Right atrium auricular region (tissue), 2 donors: ENCODE data around the gene TCAP. TPM values are rescaled to one million over a fixed set of nuclear protein-coding genes. Genes with fewer than 3 reads are reported as not detected.

Source experiments
- DNase-seq: peaks from one replicate; pipeline ENCODE4 v3.0.0-alpha.2; 2019; ENCODE audit warnings: low spot score
- H3K27ac ChIP-seq, 2 donors: fragments of 200-600 bp; sonication (generic); 1 replicate in 1 of 2; 2 replicates in 1 of 2; pipeline ENCODE4 v1.5.1; 2016 to 2019
- H3K27me3 ChIP-seq, 2 donors: fragments of 200-600 bp; sonication (generic); one replicate each; pipeline versions ENCODE4 v1.5.1 to v1.6.0; 2017 to 2019
- H3K36me3 ChIP-seq: fragments of 200-600 bp; sonication (generic); one replicate; pipeline ENCODE4 v1.5.1; 2016
- H3K4me1 ChIP-seq, 2 donors: fragments of 200-600 bp; sonication (generic); one replicate each; pipeline versions ENCODE4 v1.5.1 to v1.6.0; 2017 to 2019
- H3K4me3 ChIP-seq, 2 donors: fragments of 200-600 bp; sonication (generic); 1 replicate in 1 of 2; 2 replicates in 1 of 2; pipeline ENCODE4 v1.5.1; 2017 to 2019; ENCODE audit warnings: mild to moderate bottlenecking in 1 of 2, moderate library complexity in 1 of 2
- H3K9me3 ChIP-seq, 2 donors: fragments of 200-600 bp; sonication (generic); one replicate each; pipeline ENCODE4 v1.5.1; 2019
- CTCF ChIP-seq, 2 donors: fragments of 200-600 bp; sonication (generic); IDR thresholded peaks; one replicate each; pipeline ENCODE4 v1.5.1; 2019; ENCODE audit warnings: antibody characterized with exemption in 2 of 2
- total RNA-seq, 2 donors: library from RNA; depleted of rRNA; stranded (reverse); fragments of >200 nt; gene quantifications; one replicate each; pipeline ENCODE4 v1.1.0, GENCODE V29; 2016

Gene TCAP
- total RNA-seq, 2 donors from 2014 or later, result 3,380 to 5,284 TPM

GRCh38 chr17:39672522-39673334, 7.6 kb downstream of the TCAP start:
- no peaks in the 10 kb centered on the region for H3K9me3 ChIP-seq
- no peak for DNase-seq
- no peak overlapping the region for H3K4me3 ChIP-seq
- peak overlapping the region; percentile 89 to 96 for H3K27ac ChIP-seq
- no peak for TF ChIP-seq CTCF (IDR thresholded peaks at IDR 0.05)
- peaks cover 0 to 87% of the 10 kb centered on the region in 2 donors for H3K4me1 ChIP-seq
- H3K36me3 ChIP-seq, result no peaks in the 10 kb centered on the region
- no peaks in the 10 kb centered on the region for H3K27me3 ChIP-seq

DNA sequence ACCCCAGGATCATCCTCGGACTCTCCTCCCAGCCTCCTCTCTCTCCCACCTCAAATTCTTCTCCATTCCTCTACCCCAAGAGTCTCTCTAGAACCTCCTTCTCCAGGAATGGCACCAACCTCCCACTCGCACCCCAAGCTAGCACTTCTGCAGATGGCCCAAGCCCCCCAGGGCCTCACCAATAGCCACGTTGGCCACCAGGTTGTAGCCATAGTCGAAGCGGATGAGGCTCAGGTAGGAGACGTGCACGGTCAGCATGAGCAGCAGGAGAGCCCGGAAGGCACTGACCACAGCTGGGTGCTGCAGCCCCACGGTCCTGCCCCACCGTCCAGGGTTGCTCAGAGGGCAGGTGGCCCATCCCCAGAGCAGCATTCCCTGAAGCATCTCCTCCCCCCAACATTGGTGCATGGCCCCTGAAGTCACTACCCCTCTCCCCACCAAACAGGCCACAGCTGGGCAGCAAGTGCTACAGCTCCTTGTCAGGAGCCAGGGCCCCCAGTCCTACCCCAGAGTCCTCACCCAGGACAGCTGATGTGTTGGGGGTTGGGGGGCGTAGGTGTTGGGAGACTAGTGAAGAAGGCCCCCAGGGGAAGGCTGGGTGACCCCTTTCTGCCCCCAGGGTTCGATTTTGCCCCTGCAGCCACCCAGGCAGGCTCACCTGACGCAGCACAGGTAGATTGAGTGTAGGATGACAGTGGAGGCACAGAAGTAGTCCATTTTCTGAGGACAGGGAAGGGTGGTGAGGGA, 8.4 kb downstream of the TCAP start:
- no peaks in the 10 kb centered on the region for H3K27me3 ChIP-seq
- H3K9me3 ChIP-seq, result no peaks in the 10 kb centered on the region
- no peaks in the 10 kb centered on the region for H3K36me3 ChIP-seq
- no peak for DNase-seq
- no peak overlapping the region for H3K4me3 ChIP-seq
- peaks cover 0 to 87% of the 10 kb centered on the region in 2 donors for H3K4me1 ChIP-seq
- no peak for TF ChIP-seq CTCF (IDR thresholded peaks at IDR 0.05)
- H3K27ac ChIP-seq, result peak overlapping the region; percentile 89 to 96

GRCh38 chr17:39674179-39674578, 9.0 kb downstream of the TCAP start:
- H3K4me1 ChIP-seq, result peaks cover 0 to 87% of the 10 kb centered on the region in 2 donors
- H3K9me3 ChIP-seq, result no peaks in the 10 kb centered on the region
- no peak for TF ChIP-seq CTCF (IDR thresholded peaks at IDR 0.05)
- H3K27me3 ChIP-seq, result no peaks in the 10 kb centered on the region
- H3K27ac ChIP-seq, result peak overlapping the region; percentile 89 to 96
- DNase-seq, result no peak
- no peak overlapping the region for H3K4me3 ChIP-seq
- H3K36me3 ChIP-seq, result no peaks in the 10 kb centered on the region

- no peak for DNase-seq
These were observed 9.7 kb downstream of the TCAP start for GRCh38 chr17:39674702-39675389.

More at GRCh38 chr17:39674702-39675389, 9.7 kb downstream of the TCAP start:
- TF ChIP-seq CTCF (IDR thresholded peaks at IDR 0.05), result no peak
- Histone ChIP-seq H3K9me3 (no peaks in the 10 kb centered on the region), H3K4me3 (no peak overlapping the region), H3K4me1 (peaks cover 0 to 87% of the 10 kb centered on the region in 2 donors), H3K27ac (peak overlapping the region; percentile 89 to 96), H3K27me3 (no peaks in the 10 kb centered on the region), H3K36me3 (no peaks in the 10 kb centered on the region)
